NB4 (cell line): ENCODE measurements around the gene PEAK3.

Experiments used
- DNase-seq: peaks from one replicate; pipeline ENCODE4 v3.0.0; 2010; ENCODE audit warnings: low read depth
- H3K4me3 ChIP-seq: one replicate; pipeline ENCODE4 v1.5.1; 2011; ENCODE audit warnings: mild to moderate bottlenecking, low read depth, low read length, moderate library complexity
- MAX ChIP-seq: IDR thresholded peaks from 2 replicates; pipeline ENCODE4 v1.6.1; 2011; ENCODE audit warnings: low read depth, low read length
- MYC ChIP-seq: IDR thresholded peaks from 2 replicates; pipeline ENCODE4 v1.6.1; 2011; ENCODE audit warnings: low read depth, low read length
- POLR2A ChIP-seq: IDR thresholded peaks from 2 replicates; pipeline ENCODE4 v1.6.1; 2011; ENCODE audit warnings: mild to moderate bottlenecking; ENCODE audit not compliant: insufficient read length; ENCODE audit errors: extremely low read depth
- TF ChIP-seq, protein P1 (sequence below): IDR thresholded peaks from one replicate; pipeline ENCODE4 v1.5.1; 2012; ENCODE audit warnings: low read depth, low read length

Gene PEAK3

GRCh38 chr19:2239173-2239572 lies 42.8 kb downstream of the PEAK3 start:
- peak overlapping the region; percentile 76 for H3K4me3 ChIP-seq
- TF ChIP-seq POLR2A (no peak), MYC (no peak), MAX (no peak)
- TF ChIP-seq, protein P1, sequence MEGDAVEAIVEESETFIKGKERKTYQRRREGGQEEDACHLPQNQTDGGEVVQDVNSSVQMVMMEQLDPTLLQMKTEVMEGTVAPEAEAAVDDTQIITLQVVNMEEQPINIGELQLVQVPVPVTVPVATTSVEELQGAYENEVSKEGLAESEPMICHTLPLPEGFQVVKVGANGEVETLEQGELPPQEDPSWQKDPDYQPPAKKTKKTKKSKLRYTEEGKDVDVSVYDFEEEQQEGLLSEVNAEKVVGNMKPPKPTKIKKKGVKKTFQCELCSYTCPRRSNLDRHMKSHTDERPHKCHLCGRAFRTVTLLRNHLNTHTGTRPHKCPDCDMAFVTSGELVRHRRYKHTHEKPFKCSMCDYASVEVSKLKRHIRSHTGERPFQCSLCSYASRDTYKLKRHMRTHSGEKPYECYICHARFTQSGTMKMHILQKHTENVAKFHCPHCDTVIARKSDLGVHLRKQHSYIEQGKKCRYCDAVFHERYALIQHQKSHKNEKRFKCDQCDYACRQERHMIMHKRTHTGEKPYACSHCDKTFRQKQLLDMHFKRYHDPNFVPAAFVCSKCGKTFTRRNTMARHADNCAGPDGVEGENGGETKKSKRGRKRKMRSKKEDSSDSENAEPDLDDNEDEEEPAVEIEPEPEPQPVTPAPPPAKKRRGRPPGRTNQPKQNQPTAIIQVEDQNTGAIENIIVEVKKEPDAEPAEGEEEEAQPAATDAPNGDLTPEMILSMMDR = no peak
- no peak for DNase-seq

- DNase-seq = no peak
- peak overlapping the region; percentile 76 for H3K4me3 ChIP-seq
- TF ChIP-seq, protein P1 = no peak
- no peak for TF ChIP-seq POLR2A
These were observed 44.2 kb downstream of the PEAK3 start for GRCh38 chr19:2237869-2238153.

GRCh38 chr19:2237051-2237868 lies 44.7 kb downstream of the PEAK3 start:
- DNase-seq = no peak
- TF ChIP-seq, protein P1 = no peak
- no peak for TF ChIP-seq POLR2A
- TF ChIP-seq MYC = no peak; the same call in 1 of the 2 replicates
- TF ChIP-seq MAX = no peak
- H3K4me3 ChIP-seq = peak overlapping the region; percentile 76

DNA sequence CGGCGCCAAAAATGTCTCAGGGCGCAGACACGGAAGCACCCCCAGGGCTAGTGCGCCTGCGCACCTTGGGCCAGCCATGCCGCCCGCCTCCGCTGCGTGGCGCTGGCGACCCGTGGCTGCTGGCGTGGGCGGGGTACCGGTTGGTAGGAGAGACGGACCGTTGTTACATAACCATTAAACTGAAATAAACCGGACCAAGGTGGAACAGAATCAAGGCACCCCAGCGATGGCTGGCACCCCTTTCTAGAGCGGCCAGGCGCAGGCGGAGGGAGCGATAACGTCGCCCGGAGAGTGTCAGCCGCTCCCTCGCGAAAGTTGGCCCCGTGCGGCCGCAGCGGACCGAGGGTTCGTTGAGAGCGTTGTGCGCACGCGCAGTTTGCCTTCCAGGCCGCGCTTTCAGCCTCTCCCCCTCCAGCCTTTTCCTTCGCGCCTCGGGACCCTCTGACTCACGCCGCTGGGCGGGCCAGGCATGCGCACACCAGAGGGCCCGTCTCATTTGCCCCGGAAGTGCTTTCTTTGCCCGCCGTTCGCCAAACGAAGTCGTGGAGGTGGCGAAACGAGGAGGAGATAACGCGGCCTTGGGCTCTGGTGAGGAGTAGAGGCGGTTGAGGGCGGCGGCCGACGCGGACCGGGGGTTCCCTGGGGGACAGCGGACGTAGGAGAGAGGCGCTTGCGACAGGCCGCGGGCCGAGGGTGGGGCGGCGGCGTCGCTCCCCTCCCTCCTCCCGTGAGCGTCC lies 45.5 kb downstream of the PEAK3 start, which contains the start of the genes PLEKHJ1 and SF3A2:
Gene PLEKHJ1, minus strand, starts transcription at position 16 of the 737 bp plus-strand sequence. CDS start 81 bp downstream, outside the sequence.
Gene SF3A2, plus strand, starts transcription at position 511 of the 737 bp plus-strand sequence. CDS start 6,595 bp downstream, outside the sequence.
- TF ChIP-seq MYC = peak; percentile 80
- TF ChIP-seq MAX = peak; percentile 64; the same call in 1 of the 2 replicates
- TF ChIP-seq, protein P1 = peak; percentile 71
- TF ChIP-seq POLR2A = peak; percentile 45
- H3K4me3 ChIP-seq = peak within 1 kb of the TSS; percentile 76
- DNase-seq = peak; percentile 94

DNA sequence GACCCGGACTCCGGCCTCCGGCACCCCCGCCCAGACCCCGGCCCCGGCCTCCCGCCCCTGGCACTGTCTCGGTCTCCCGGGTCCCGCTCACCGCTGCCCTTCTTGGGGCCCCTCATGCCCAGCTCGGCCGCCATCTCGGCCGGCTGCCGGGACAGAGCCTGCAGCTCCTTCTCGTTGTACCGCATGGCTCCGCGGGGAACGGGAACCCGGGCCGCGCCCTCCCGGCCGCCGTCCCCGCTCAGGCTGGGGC lies 46.0 kb downstream of the PEAK3 start:
- no peak for DNase-seq
- peak overlapping the region; percentile 73 for H3K4me3 ChIP-seq
- TF ChIP-seq, protein P1 = no peak
- TF ChIP-seq MYC = peak; percentile 80; the same call in 1 of the 2 replicates
- TF ChIP-seq MAX = peak; percentile 64; the same call in 1 of the 2 replicates
- TF ChIP-seq POLR2A = peak; percentile 59
